Astrocyte (in vitro differentiated cells and primary cell): ENCODE results near the gene DDX59. TPM values are rescaled to one million over a fixed set of nuclear protein-coding genes. Genes with fewer than 3 reads are reported as not detected.

Source experiments
- DNase-seq: peaks from one replicate; pipeline ENCODE4 v3.0.0-alpha.2; 2010; ENCODE audit warnings: low read depth
- FAIRE-seq: peaks from 2 replicates; lab custom pipeline; 2011; peaks lifted over from hg19 to GRCh38; lab: Jason Lieb, UNC
- H2AFZ ChIP-seq: 2 replicates; pipeline ENCODE4 v1.6.0; 2012; ENCODE audit warnings: low read depth, low read length, inconsistent platforms
- H3K27ac ChIP-seq: 2 replicates; pipeline ENCODE4 v1.5.1; 2011; ENCODE audit warnings: low read depth, low read length, inconsistent platforms
- H3K27me3 ChIP-seq: 2 replicates; pipeline ENCODE4 v1.6.0; 2011; ENCODE audit warnings: low read length, inconsistent platforms; ENCODE audit not compliant: insufficient read depth
- H3K36me3 ChIP-seq: 2 replicates; pipeline ENCODE4 v1.5.1; 2011; ENCODE audit warnings: low read length, inconsistent platforms; ENCODE audit not compliant: insufficient read depth
- H3K4me1 ChIP-seq: 2 replicates; pipeline ENCODE4 v1.5.1; 2011; ENCODE audit warnings: low read length, inconsistent platforms; ENCODE audit not compliant: insufficient read depth
- H3K4me2 ChIP-seq: 2 replicates; pipeline ENCODE4 v1.6.0; 2012; ENCODE audit warnings: low read length, inconsistent platforms
- H3K4me3 ChIP-seq: 2 replicates; pipeline ENCODE4 v1.5.1; 2011; ENCODE audit warnings: low read depth, mild to moderate bottlenecking, low read length, inconsistent platforms; ENCODE audit not compliant: insufficient read depth
- H3K79me2 ChIP-seq: 2 replicates; pipeline ENCODE4 v1.6.0; 2012; ENCODE audit warnings: mild to moderate bottlenecking, low read length, inconsistent platforms; ENCODE audit not compliant: insufficient read depth
- H3K9ac ChIP-seq: 2 replicates; pipeline ENCODE4 v1.6.0; 2012; ENCODE audit warnings: mild to moderate bottlenecking, low read length, inconsistent platforms
- H3K9me3 ChIP-seq: 2 replicates; pipeline ENCODE4 v1.5.1; 2012; ENCODE audit warnings: low read depth, mild to moderate bottlenecking, low read length, inconsistent platforms; ENCODE audit not compliant: insufficient read depth
- H4K20me1 ChIP-seq: 2 replicates; pipeline ENCODE4 v1.6.0; 2012; ENCODE audit warnings: low read length, inconsistent platforms; ENCODE audit not compliant: insufficient read depth
- H3K27ac Mint-ChIP-seq: one replicate; pipeline ENCODE4 v1.8.0; 2021; ENCODE audit warnings: mild to moderate bottlenecking, mixed read lengths; ENCODE audit not compliant: unreplicated experiment
- H3K27me3 Mint-ChIP-seq: one replicate; pipeline ENCODE4 v1.8.0; 2021; ENCODE audit warnings: low read depth, mixed read lengths; ENCODE audit not compliant: unreplicated experiment
- H3K36me3 Mint-ChIP-seq: one replicate; pipeline ENCODE4 v1.8.0; 2021; ENCODE audit warnings: low read depth, mixed read lengths; ENCODE audit not compliant: unreplicated experiment
- H3K4me1 Mint-ChIP-seq: one replicate; pipeline ENCODE4 v1.8.0; 2021; ENCODE audit warnings: low read depth, mixed read lengths; ENCODE audit not compliant: unreplicated experiment
- H3K4me3 Mint-ChIP-seq: one replicate; pipeline ENCODE4 v1.8.0; 2021; ENCODE audit warnings: mild to moderate bottlenecking, moderate library complexity, mixed read lengths; ENCODE audit not compliant: unreplicated experiment
- H3K9me3 Mint-ChIP-seq: one replicate; pipeline ENCODE4 v1.8.0; 2021; ENCODE audit warnings: mild to moderate bottlenecking, mixed read lengths; ENCODE audit not compliant: unreplicated experiment
- CTCF ChIP-seq: IDR thresholded peaks from 2 replicates; pipeline ENCODE4 v1.5.1; 2011; ENCODE audit warnings: low read depth, mild to moderate bottlenecking, inconsistent platforms, low read length, moderate library complexity; ENCODE audit not compliant: insufficient read depth
- EZH2 ChIP-seq: IDR thresholded peaks from 2 replicates; pipeline ENCODE4 v1.6.1; 2012; ENCODE audit warnings: mild to moderate bottlenecking, low read length, inconsistent platforms; ENCODE audit not compliant: insufficient read depth
- total RNA-seq: library from RNA; stranded (reverse); gene quantifications from 2 replicates; pipeline ENCODE4 v1.2.1, GENCODE V29; 2021

DDX59 gene
- total RNA-seq, 1 donor from 2014 or later = 12.6 TPM

GRCh38 chr1:200629876-200630514 is 39.7 kb downstream of the DDX59 start:
- Histone ChIP-seq H3K36me3 (no peaks in the 10 kb centered on the region), H3K4me1 (no peaks in the 10 kb centered on the region), H3K27me3 (no peaks in the 10 kb centered on the region), H3K9ac (no peak overlapping the region), H3K4me2 (no peak overlapping the region), H2AFZ (no peak overlapping the region), H3K4me3 (no peak overlapping the region), H3K9me3 (no peaks in the 10 kb centered on the region), H3K79me2 (no peaks in the 10 kb centered on the region), H4K20me1 (no peaks in the 10 kb centered on the region), H3K27ac (no peak overlapping the region)
- no peak for DNase-seq
- no peaks in the 10 kb centered on the region for H3K27me3 Mint-ChIP-seq
- no peak for FAIRE-seq
- H3K36me3 Mint-ChIP-seq = no peaks in the 10 kb centered on the region
- TF ChIP-seq CTCF (no peak), EZH2 (no peak)
- H3K4me3 Mint-ChIP-seq = no peak overlapping the region
- peaks cover 4% of the 10 kb centered on the region for H3K4me1 Mint-ChIP-seq
- H3K9me3 Mint-ChIP-seq = no peaks in the 10 kb centered on the region
- H3K27ac Mint-ChIP-seq = no peak overlapping the region

DNA sequence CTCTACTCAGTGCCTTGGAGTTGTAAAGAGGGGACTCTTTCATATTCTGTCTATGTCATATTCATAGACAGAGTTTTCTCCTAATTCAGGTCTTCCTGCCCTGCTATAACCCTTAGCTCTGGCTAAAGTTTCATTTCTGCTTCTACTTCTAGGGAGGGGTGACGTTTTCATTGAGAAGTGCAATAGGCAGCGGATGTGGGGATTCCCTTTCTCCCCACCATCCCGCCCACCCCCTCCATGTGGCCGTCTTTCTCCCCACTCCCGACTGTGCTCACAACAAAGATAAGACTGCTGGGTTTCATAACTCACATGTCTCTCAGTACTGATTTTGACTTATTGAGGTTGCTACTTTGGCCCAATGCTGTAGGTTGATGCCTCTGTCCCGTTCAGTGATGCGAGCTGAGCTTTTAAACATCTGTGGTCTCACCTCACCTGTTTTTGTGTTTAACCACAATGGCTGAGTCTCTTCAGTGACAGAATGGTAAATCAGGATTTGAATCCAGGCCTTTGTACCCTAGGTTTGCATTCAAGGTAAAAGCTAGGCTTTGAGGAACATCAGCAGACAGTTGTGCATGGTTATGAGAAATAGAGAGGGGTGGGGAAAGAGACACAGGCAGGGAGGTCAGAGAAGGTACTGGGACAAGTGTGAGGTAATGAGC is 41.4 kb downstream of the DDX59 start:
- Histone ChIP-seq H3K9ac (no peak overlapping the region), H3K27ac (no peak overlapping the region), H3K36me3 (no peaks in the 10 kb centered on the region), H3K4me1 (no peaks in the 10 kb centered on the region), H2AFZ (no peak overlapping the region), H3K79me2 (no peaks in the 10 kb centered on the region), H4K20me1 (no peaks in the 10 kb centered on the region), H3K27me3 (no peaks in the 10 kb centered on the region), H3K4me3 (no peak overlapping the region), H3K4me2 (no peak overlapping the region), H3K9me3 (no peaks in the 10 kb centered on the region)
- Mint-ChIP-seq H3K4me1 (peaks cover 8% of the 10 kb centered on the region), H3K27ac (no peak overlapping the region), H3K4me3 (no peak overlapping the region), H3K36me3 (no peaks in the 10 kb centered on the region), H3K27me3 (no peaks in the 10 kb centered on the region), H3K9me3 (no peaks in the 10 kb centered on the region)
- TF ChIP-seq EZH2 (no peak), CTCF (no peak)
- DNase-seq = no peak
- no peak for FAIRE-seq

DNA sequence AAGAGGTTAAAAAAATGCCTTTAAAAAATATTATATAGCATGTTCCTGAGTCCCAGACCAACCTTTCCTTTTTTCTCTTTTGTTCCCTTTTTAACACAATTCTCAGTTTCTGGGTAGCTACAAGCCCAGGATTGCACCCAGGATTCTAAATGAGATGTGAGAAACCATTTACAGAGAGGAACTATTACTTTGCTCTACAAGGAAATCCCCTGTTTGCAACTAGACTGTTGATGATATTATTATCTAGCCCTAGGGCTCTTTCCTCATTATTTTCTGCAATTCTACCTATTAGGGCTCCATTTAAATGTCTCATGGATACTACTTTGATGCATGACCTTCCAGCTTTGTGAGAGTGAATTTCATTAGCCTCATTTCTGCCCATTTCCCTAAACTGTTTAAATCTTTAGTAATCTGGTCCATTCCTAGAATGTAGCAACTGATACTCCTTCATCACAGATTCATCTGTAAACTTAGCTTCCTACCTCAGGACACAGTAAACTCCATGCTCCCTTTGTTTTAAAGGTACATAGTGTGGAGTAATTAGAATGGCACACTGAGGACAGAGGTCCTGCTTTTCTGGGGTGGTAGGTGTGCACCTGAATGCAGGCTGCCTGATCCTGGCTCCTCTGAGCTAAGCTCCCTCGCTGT is 42.0 kb downstream of the DDX59 start:
- Mint-ChIP-seq H3K4me3 (no peak overlapping the region), H3K36me3 (no peaks in the 10 kb centered on the region), H3K9me3 (no peaks in the 10 kb centered on the region), H3K27ac (no peak overlapping the region), H3K27me3 (no peaks in the 10 kb centered on the region), H3K4me1 (peaks cover 8% of the 10 kb centered on the region)
- no peaks in the 10 kb centered on the region for H3K79me2 ChIP-seq
- no peaks in the 10 kb centered on the region for H3K4me1 ChIP-seq
- TF ChIP-seq EZH2 (no peak), CTCF (no peak)
- no peak overlapping the region for H3K9ac ChIP-seq
- no peak overlapping the region for H3K27ac ChIP-seq
- H3K4me2 ChIP-seq = no peak overlapping the region
- no peaks in the 10 kb centered on the region for H3K27me3 ChIP-seq
- H3K4me3 ChIP-seq = no peak overlapping the region
- no peak overlapping the region for H2AFZ ChIP-seq
- no peaks in the 10 kb centered on the region for H3K9me3 ChIP-seq
- no peak for FAIRE-seq
- no peak for DNase-seq
- H4K20me1 ChIP-seq = no peaks in the 10 kb centered on the region
- no peaks in the 10 kb centered on the region for H3K36me3 ChIP-seq
